HepG2 (cell line): ENCODE measurements around the gene NDRG2. TPM values are rescaled to one million over a fixed set of nuclear protein-coding genes. Genes with fewer than 3 reads are reported as not detected.

ENCODE experiments used
- ATAC-seq: fragments of 200-7000 bp; cut with Tn5 transposase; 3 replicates; pipeline ENCODE4 v1.9.1; 2020; ENCODE audit warnings: mild to moderate bottlenecking, moderate library complexity
- BruUV-seq: library from RNA; stranded (reverse); fragments of 400-500 nt; replicated peaks from 2 replicates; lab custom pipeline; 2021; lab: Mats Ljungman, UMichigan
- CTCF ChIA-PET: fragments of 300-600 bp; formaldehyde crosslinking; extraction: SDS; loops from one replicate; lab custom pipeline; 2021; ENCODE audit warnings: low total read pairs, inconsistent platforms, low intra/inter-chr PET ratio; lab: Yijun Ruan, JAX
- POLR2A ChIA-PET: fragments of 350-600 bp; sonication (Branson Sonifier 250); formaldehyde crosslinking; loops from one replicate; lab custom pipeline; 2020; ENCODE audit warnings: antibody characterized with exemption, inconsistent platforms; lab: Yijun Ruan, JAX
- DNase-seq: peaks from one replicate; pipeline ENCODE4 v3.0.0-alpha.2; 2015; ENCODE audit warnings: low spot score
- FAIRE-seq: peaks from 3 replicates; lab custom pipeline; 2011; peaks lifted over from hg19 to GRCh38; lab: Jason Lieb, UNC
- H2AFZ ChIP-seq: one replicate; pipeline ENCODE4 v1.6.1; 2011; ENCODE audit warnings: low read length, inconsistent platforms
- H3K27ac ChIP-seq: fragments of 300-600 bp; 3 replicates; pipeline ENCODE4 v1.8.0; 2011; ENCODE audit warnings: mixed run types, mild to moderate bottlenecking, mixed read lengths, low read length, inconsistent platforms; ENCODE audit not compliant: insufficient read depth; ENCODE audit errors: extremely low read length
- H3K27me3 ChIP-seq, 2 experiments: fragments of 200-600 bp in 1 of 2; 2 replicates in 1 of 2; 3 replicates in 1 of 2; pipeline versions ENCODE4 v1.6.0 to v1.8.0; 2011; ENCODE audit warnings: low read length in 2 of 2, mild to moderate bottlenecking in 2 of 2, moderate library complexity in 2 of 2, inconsistent platforms in 1 of 2; ENCODE audit not compliant: insufficient read depth in 2 of 2, control insufficient read depth in 1 of 2
- H3K36me3 ChIP-seq, 2 experiments: fragments of 200-600 bp in 1 of 2; replicated peaks in 1 of 2; 2 replicates in 1 of 2; 3 replicates in 1 of 2; pipeline versions ENCODE4 v1.5.1 to v1.8.0; 2011; ENCODE audit warnings: low read length in 2 of 2, inconsistent platforms in 1 of 2; ENCODE audit not compliant: insufficient read depth in 2 of 2, control insufficient read depth in 1 of 2
- H3K4me1 ChIP-seq: 2 replicates; pipeline ENCODE4 v1.5.1; 2012; ENCODE audit warnings: low read length, inconsistent platforms; ENCODE audit not compliant: insufficient read depth
- H3K4me2 ChIP-seq: 2 replicates; pipeline ENCODE4 v1.6.0; 2011; ENCODE audit warnings: low read depth, low read length, inconsistent platforms
- H3K4me3 ChIP-seq, 3 experiments: fragments of 200-600 bp in 1 of 3; sonication (generic), shearing (Covaris generic) in 1 of 3; replicated peaks in 1 of 3; 2 replicates each; pipeline ENCODE4 v1.5.1; 2011 to 2016; ENCODE audit warnings: low read length in 3 of 3, inconsistent platforms in 2 of 3, low read depth in 2 of 3, mild to moderate bottlenecking in 2 of 3, control low read depth in 1 of 3, mixed read lengths in 1 of 3; ENCODE audit not compliant: insufficient read depth in 1 of 3
- H3K79me2 ChIP-seq: one replicate; pipeline ENCODE4 v1.6.1; 2011; ENCODE audit warnings: low read length, inconsistent platforms; ENCODE audit not compliant: insufficient read depth
- H3K9ac ChIP-seq: 2 replicates; pipeline ENCODE4 v1.6.0; 2011; ENCODE audit warnings: mild to moderate bottlenecking, low read depth, low read length, inconsistent platforms; ENCODE audit not compliant: insufficient read depth
- H3K9me3 ChIP-seq: 2 replicates; pipeline ENCODE4 v1.5.1; 2012; ENCODE audit warnings: mild to moderate bottlenecking, low read length
- H4K20me1 ChIP-seq: 2 replicates; pipeline ENCODE4 v1.6.0; 2011; ENCODE audit warnings: inconsistent platforms, mild to moderate bottlenecking, low read length, moderate library complexity; ENCODE audit not compliant: insufficient read depth
- CBX5 ChIP-seq: sonication (generic); formaldehyde crosslinking; IDR thresholded peaks from 2 replicates; pipeline ENCODE4 v1.4.0; 2020; ENCODE audit warnings: missing genetic modification reagents, borderline replicate concordance
- HMGA1 ChIP-seq: sonication (generic); formaldehyde crosslinking; conservative IDR thresholded peaks from 2 replicates; pipeline ENCODE4 v1.4.0; 2020; ENCODE audit warnings: missing genetic modification reagents
- HNF1B ChIP-seq: sonication (generic); formaldehyde crosslinking; IDR thresholded peaks from 2 replicates; pipeline ENCODE4 v1.5.1; 2020; ENCODE audit warnings: mild to moderate bottlenecking, moderate library complexity, missing genetic modification reagents
- PATZ1 ChIP-seq: sonication (generic); formaldehyde crosslinking; IDR thresholded peaks from 2 replicates; pipeline ENCODE4 v1.4.0; 2020; ENCODE audit warnings: missing genetic modification reagents
- XRCC5 ChIP-seq: fragments of 200-400 bp; formaldehyde crosslinking; optimal IDR thresholded peaks from 2 replicates; pipeline ENCODE3; 2017; ENCODE audit warnings: mild to moderate bottlenecking, low read length
- ZFAT ChIP-seq: sonication (generic); formaldehyde crosslinking; conservative IDR thresholded peaks from 2 replicates; pipeline ENCODE4 v1.8.1; 2023; ENCODE audit warnings: missing genetic modification reagents, inconsistent platforms
- ZNF331 ChIP-seq: sonication (generic); formaldehyde crosslinking; IDR thresholded peaks from 2 replicates; pipeline ENCODE4 v1.4.0; 2020; ENCODE audit warnings: missing genetic modification reagents
- ZNF512 ChIP-seq: sonication (generic); formaldehyde crosslinking; IDR thresholded peaks from 2 replicates; pipeline ENCODE4 v1.4.0; 2020; ENCODE audit warnings: mild to moderate bottlenecking, missing genetic modification reagents
- ZNF687 ChIP-seq: sonication (generic); formaldehyde crosslinking; IDR thresholded peaks from 2 replicates; pipeline ENCODE4 v1.5.1; 2020; ENCODE audit warnings: mild to moderate bottlenecking, missing genetic modification reagents, moderate library complexity
- WGBS: methylation state at CpG from one replicate; pipeline ENCODE4 v1.1.6; 2017; ENCODE audit warnings: low lambda C conversion rate; 5-methylcytosine and 5-hydroxymethylcytosine counted together
- in situ Hi-C: cut with HindIII; loops from 2 replicates; pipeline ENCODE4 v1.10.0; 2017; ENCODE audit warnings: low pct_unique_long_range_greater_than_20kb; ENCODE audit not compliant: extremely low pct_ligation_motif_present
- intact Hi-C: fragments of 100-400 bp; cut with micrococcal nuclease; formaldehyde crosslinking; loops from one replicate; pipeline ENCODE4 v1.10.0; 2022; ENCODE audit not compliant: unreplicated experiment
- polyA plus RNA-seq, 8 experiments: library from polyadenylated mRNA; depleted of rRNA in 3 of 8; stranded (reverse) in 7 of 8; unstranded in 1 of 8; fragments of >200 nt; fragmentation: Illumina TruSeq in 4 of 8; extraction: Trizol in 4 of 8; gene quantifications; 2 replicates each; pipeline versions ENCODE4 v1.2.1 to v1.2.3, GENCODE V29; 2011 to 2016; ENCODE audit warnings: low read depth in 4 of 8, missing spikeins in 1 of 8, mixed read lengths in 1 of 8; ENCODE audit not compliant: insufficient read depth in 1 of 8
- total RNA-seq, 5 experiments: library from RNA; depleted of rRNA; stranded (reverse); fragments of >200 nt; fragmentation: Illumina TruSeq; extraction: Trizol; gene quantifications; 2 replicates each; pipeline ENCODE4 v1.2.3, GENCODE V29; 2016; ENCODE audit warnings: low read depth in 1 of 5
- TF ChIP-seq, protein P1 (sequence below): IDR thresholded peaks from 2 replicates; pipeline ENCODE4 v1.6.1; 2016; ENCODE audit warnings: missing compliant biosample characterization, missing genetic modification reagents, borderline replicate concordance

Gene NDRG2
- total and polyA plus RNA-seq, 2 of the 13 experiments (the other 11 are each of a cell fraction or from before 2014, with no cell fraction given), result 27.2 to 189 TPM

GRCh38 chr14:21038441-21039422 is 13.9 kb upstream of the NDRG2 start:
- in situ Hi-C loops, result no loop called here
- Histone ChIP-seq H3K4me3 (peak overlapping the region; percentile 8 to 42 (median 20); a peak in 5 of 6 replicates), H3K79me2 (no peaks in the 10 kb centered on the region), H3K27ac (peak overlapping the region; percentile 22), H3K9me3 (no peaks in the 10 kb centered on the region), H3K36me3 (no peaks in the 10 kb centered on the region), H3K9ac (peak overlapping the region; percentile 38), H3K4me1 (peaks cover 66% of the 10 kb centered on the region), H4K20me1 (no peaks in the 10 kb centered on the region), H2AFZ (peak overlapping the region; percentile 82), H3K4me2 (peak overlapping the region; percentile 69), H3K27me3 (no peaks in the 10 kb centered on the region; a peak in 1 of 5 replicates)
- WGBS, result 9% methylated on average over 10 of the region's 10 CpGs
- intact Hi-C loops, result no loop called here
- DNase-seq (peak; percentile 73), ATAC-seq (peak; percentile 90), FAIRE-seq (peak; percentile 84)
- ChIA-PET POLR2A (interaction anchor here (1.0 to 3.5 kb wide), 11 partner anchors 9 to 65 kb away, joined by 3 to 112 read pairs (median 20); partner anchors contain the start of genes ARHGEF40, NDRG2 and TPPP2), CTCF (interaction anchor here (1.2 to 4.8 kb wide), 4 partner anchors 21 to 54 kb away, joined by 3 to 109 read pairs (median 10); no protein-coding TSS in a partner anchor)
- BruUV-seq, result no TSS peak
- TF ChIP-seq ZFAT (no peak), ZNF687 (peak; percentile 84), ZNF512 (CRISPR knock-in tag) (no peak), ZNF331 (0 out of 2 replicates have a peak, but pooled peaks have one; percentile 49), PATZ1 (CRISPR knock-in tag) (peak; percentile 76), HNF1B (peak; percentile 80), HMGA1 (CRISPR knock-in tag) (no peak), XRCC5 (peak; percentile 51), CBX5 (CRISPR knock-in tag) (peak; percentile 57; the same call in 1 of the 2 replicates)
- TF ChIP-seq, protein P1, sequence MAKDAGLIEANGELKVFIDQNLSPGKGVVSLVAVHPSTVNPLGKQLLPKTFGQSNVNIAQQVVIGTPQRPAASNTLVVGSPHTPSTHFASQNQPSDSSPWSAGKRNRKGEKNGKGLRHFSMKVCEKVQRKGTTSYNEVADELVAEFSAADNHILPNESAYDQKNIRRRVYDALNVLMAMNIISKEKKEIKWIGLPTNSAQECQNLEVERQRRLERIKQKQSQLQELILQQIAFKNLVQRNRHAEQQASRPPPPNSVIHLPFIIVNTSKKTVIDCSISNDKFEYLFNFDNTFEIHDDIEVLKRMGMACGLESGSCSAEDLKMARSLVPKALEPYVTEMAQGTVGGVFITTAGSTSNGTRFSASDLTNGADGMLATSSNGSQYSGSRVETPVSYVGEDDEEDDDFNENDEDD (CRISPR knock-in tag), result no peak
